ENCODE data around the gene AJAP1. TPM values are rescaled to one million over a fixed set of nuclear protein-coding genes. Genes with fewer than 3 reads are reported as not detected.

The AJAP1 gene
- polyA plus RNA-seq, 1 of the 3 experiments (the other 2 are of a cell fraction): not detected

- TF ChIP-seq IRF3 (IDR thresholded peaks at IDR 0.05; ENCODE audit: low read depth, low read length) (no peak), RCOR1 (IDR thresholded peaks at IDR 0.05; ENCODE audit: low read length) (no peak), GATA2 (CRISPR knock-in tag; IDR thresholded peaks at IDR 0.05) (no peak), USF1 (IDR thresholded peaks at IDR 0.05; ENCODE audit: borderline replicate concordance, low read depth) (no peak), RXRA (IDR thresholded peaks at IDR 0.05; ENCODE audit: borderline replicate concordance, low read depth) (no peak), SIN3A (IDR thresholded peaks at IDR 0.05; ENCODE audit: borderline replicate concordance, low read depth, low read length) (no peak)
- H3K4me3 ChIP-seq (ENCODE audit: low read depth in 2 of 2, low read length in 1 of 2): no peak overlapping the region
- ChIA-PET POLR2A (no interaction called here), CTCF (interaction anchor here (1.4 kb wide), 1 partner anchor 42 kb away, joined by 3 read pairs; no protein-coding TSS in a partner anchor)
- H3F3A ChIP-seq (replicated peaks; ENCODE audit: insufficient read depth): no peaks in the 10 kb centered on the region
- H3K27me3 ChIP-seq (ENCODE audit: insufficient read depth): no peaks in the 10 kb centered on the region
- 8% methylated on average over 5 of the region's 5 CpGs for WGBS (ENCODE audit: low lambda C conversion rate)
- DNase-seq: no peak
- no peaks in the 10 kb centered on the region for H3K9me2 ChIP-seq
- H3K9me3 ChIP-seq: no peaks in the 10 kb centered on the region
- H3K36me3 ChIP-seq (replicated peaks in 1 of 2; ENCODE audit: control insufficient read depth in 1 of 2, insufficient read depth in 2 of 2, low read length in 1 of 2): no peaks in the 10 kb centered on the region
- no peak overlapping the region for H2AFZ ChIP-seq (ENCODE audit: low read depth)
- no peaks in the 10 kb centered on the region for H3K79me2 ChIP-seq (ENCODE audit: insufficient read depth)
- H3K27ac ChIP-seq (ENCODE audit: low read depth in 2 of 2, low read length in 1 of 2): no peak overlapping the region
- no peaks in the 10 kb centered on the region for H4K20me1 ChIP-seq (ENCODE audit: insufficient read depth)
- no peak overlapping the region for H3K9ac ChIP-seq
- H3K4me1 ChIP-seq (ENCODE audit: control insufficient read depth in 1 of 2, insufficient read depth in 2 of 2, low read depth in 1 of 2, low read length in 1 of 2): peaks cover 0 to 6% of the 10 kb centered on the region in 2 experiments; a peak in 1 of 4 replicates
- no peak overlapping the region for H3K4me2 ChIP-seq
Measured at GRCh38 chr1:4718071-4718470, 63.7 kb downstream of the AJAP1 start.

GRCh38 chr1:4723106-4723505 is 68.7 kb downstream of the AJAP1 start:
- no peaks in the 10 kb centered on the region for H3K9me2 ChIP-seq
- H3K4me2 ChIP-seq: no peak overlapping the region
- DNase-seq: no peak
- no peaks in the 10 kb centered on the region for H3K27me3 ChIP-seq (ENCODE audit: insufficient read depth)
- H3K79me2 ChIP-seq (ENCODE audit: insufficient read depth): no peaks in the 10 kb centered on the region
- no peak overlapping the region for H3K4me3 ChIP-seq (ENCODE audit: low read depth in 2 of 2, low read length in 1 of 2)
- no peak overlapping the region for H3K9ac ChIP-seq
- no peaks in the 10 kb centered on the region for H3F3A ChIP-seq (replicated peaks; ENCODE audit: insufficient read depth)
- no peak overlapping the region for H3K27ac ChIP-seq (ENCODE audit: low read depth in 2 of 2, low read length in 1 of 2)
- POLR2A ChIA-PET: no interaction called here
- TF ChIP-seq CHD2 (IDR thresholded peaks at IDR 0.05; ENCODE audit: low read length, partially characterized antibody) (no peak), GATA2 (CRISPR knock-in tag; IDR thresholded peaks at IDR 0.05) (no peak), JUND (IDR thresholded peaks at IDR 0.05) (no peak), YY1 (IDR thresholded peaks at IDR 0.05; ENCODE audit: low read depth) (no peak), EZH2phosphoT487 (IDR thresholded peaks at IDR 0.05; ENCODE audit: borderline replicate concordance, low read depth) (no peak), FOSL2 (IDR thresholded peaks at IDR 0.05; ENCODE audit: borderline replicate concordance, low read depth) (no peak), SIN3A (IDR thresholded peaks at IDR 0.05; ENCODE audit: borderline replicate concordance, low read depth, low read length) (no peak), MEF2A (IDR thresholded peaks at IDR 0.05; ENCODE audit: borderline replicate concordance, low read depth) (no peak), NRF1 (IDR thresholded peaks at IDR 0.05; ENCODE audit: low read depth, low read length) (no peak)
- 29% methylated on average over 6 of the region's 10 CpGs for WGBS (ENCODE audit: low lambda C conversion rate)
- CTCF ChIA-PET: no interaction called here
- no peak overlapping the region for H2AFZ ChIP-seq (ENCODE audit: low read depth)
- H3K4me1 ChIP-seq (ENCODE audit: control insufficient read depth in 1 of 2, insufficient read depth in 2 of 2, low read depth in 1 of 2, low read length in 1 of 2): peaks cover 0 to 4% of the 10 kb centered on the region in 2 experiments; a peak in 1 of 4 replicates
- H3K36me3 ChIP-seq (replicated peaks in 1 of 2; ENCODE audit: control insufficient read depth in 1 of 2, insufficient read depth in 2 of 2, low read length in 1 of 2): no peaks in the 10 kb centered on the region
- H4K20me1 ChIP-seq (ENCODE audit: insufficient read depth): no peaks in the 10 kb centered on the region
- no peaks in the 10 kb centered on the region for H3K9me3 ChIP-seq

Data from SK-N-SH (cell line).